Tibial artery (tissue), 4 donors: Measurements from ENCODE around the gene DTX1.

Experiments
- DNase-seq, 2 donors: peaks; one replicate each; pipeline ENCODE4 v3.0.0-alpha.2; 2019
- H3K27ac ChIP-seq, 2 donors: fragments of 200-600 bp; sonication (generic) in 1 of 2; 1 replicate in 1 of 2; 2 replicates in 1 of 2; pipeline ENCODE4 v1.5.1; 2018 to 2019; ENCODE audit warnings: mild to moderate bottlenecking in 1 of 2
- H3K27me3 ChIP-seq, 2 donors: fragments of 200-600 bp; sonication (generic) in 1 of 2; one replicate each; pipeline versions ENCODE4 v1.5.1 to v1.6.0; 2016 to 2019
- H3K36me3 ChIP-seq, 3 donors: fragments of 200-600 bp; sonication (generic) in 2 of 3; one replicate each; pipeline ENCODE4 v1.5.1; 2016 to 2019; ENCODE audit warnings: mild to moderate bottlenecking in 2 of 3
- H3K4me1 ChIP-seq, 4 donors: fragments of 200-600 bp; sonication (generic) in 2 of 4; 1 replicate in 3 of 4; 2 replicates in 1 of 4; pipeline ENCODE4 v1.5.1; 2016 to 2019
- H3K4me3 ChIP-seq, 2 donors: fragments of 200-600 bp; sonication (generic) in 1 of 2; 1 replicate in 1 of 2; 2 replicates in 1 of 2; pipeline ENCODE4 v1.5.1; 2018 to 2019; ENCODE audit warnings: mild to moderate bottlenecking in 2 of 2
- H3K9me3 ChIP-seq, 3 donors: fragments of 200-600 bp; sonication (generic) in 1 of 3; one replicate each; pipeline ENCODE4 v1.5.1; 2016 to 2019
- CTCF ChIP-seq, 2 experiments: fragments of 200-600 bp in 1 of 2; fragments of 450-650 bp in 1 of 2; IDR thresholded peaks; one replicate each; pipeline ENCODE4 v1.5.1; 2017 to 2019; ENCODE audit warnings: antibody characterized with exemption in 2 of 2, mild to moderate bottlenecking in 1 of 2, moderate library complexity in 1 of 2
- intact Hi-C: fragments of 100-400 bp; cut with DNase I; formaldehyde crosslinking; loops from one replicate; pipeline ENCODE4 v1.15.0; 2023; ENCODE audit warnings: low total_unique reads

The DTX1 gene

GRCh38 chr12:113083863-113084435 is 27.4 kb downstream of the DTX1 start:
- no peak overlapping the region for H3K27ac ChIP-seq
- intact Hi-C loops: no loop called here
- H3K27me3 ChIP-seq: peaks cover 0 to 69% of the 10 kb centered on the region in 2 donors
- no peak for DNase-seq
- no peaks in the 10 kb centered on the region for H3K36me3 ChIP-seq
- no peaks in the 10 kb centered on the region for H3K9me3 ChIP-seq
- no peak overlapping the region for H3K4me3 ChIP-seq
- TF ChIP-seq CTCF (IDR thresholded peaks at IDR 0.05): no peak
- no peaks in the 10 kb centered on the region for H3K4me1 ChIP-seq

GRCh38 chr12:113086249-113087164 is 30.0 kb downstream of the DTX1 start:
- no peak for DNase-seq
- no peak overlapping the region for H3K27ac ChIP-seq
- peaks cover 0 to 77% of the 10 kb centered on the region in 2 donors for H3K27me3 ChIP-seq
- no peaks in the 10 kb centered on the region for H3K36me3 ChIP-seq
- intact Hi-C loops: no loop called here
- no peaks in the 10 kb centered on the region for H3K9me3 ChIP-seq
- H3K4me3 ChIP-seq: no peak overlapping the region
- no peaks in the 10 kb centered on the region for H3K4me1 ChIP-seq
- TF ChIP-seq CTCF (IDR thresholded peaks at IDR 0.05): no peak

- no peak for TF ChIP-seq CTCF (IDR thresholded peaks at IDR 0.05)
- H3K27ac ChIP-seq: no peak overlapping the region
- no peak for DNase-seq
Observed at GRCh38 chr12:113087193-113087592, 30.7 kb downstream of the DTX1 start.

GRCh38 chr12:113088037-113088436 is 31.5 kb downstream of the DTX1 start:
- Histone ChIP-seq H3K9me3 (no peaks in the 10 kb centered on the region), H3K27ac (no peak overlapping the region), H3K27me3 (peaks cover 0 to 80% of the 10 kb centered on the region in 2 donors), H3K4me3 (no peak overlapping the region), H3K4me1 (peaks cover 0 to 5% (median 2%) of the 10 kb centered on the region in 4 donors), H3K36me3 (no peaks in the 10 kb centered on the region)
- intact Hi-C loops: no loop called here
- no peak for TF ChIP-seq CTCF (IDR thresholded peaks at IDR 0.05)
- DNase-seq: no peak

More at GRCh38 chr12:113087193-113087592, 30.7 kb downstream of the DTX1 start:
- Histone ChIP-seq H3K4me1 (no peaks in the 10 kb centered on the region), H3K36me3 (no peaks in the 10 kb centered on the region), H3K27me3 (peaks cover 0 to 76% of the 10 kb centered on the region in 2 donors), H3K9me3 (no peaks in the 10 kb centered on the region), H3K4me3 (no peak overlapping the region)
- intact Hi-C loops: no loop called here

- no peaks in the 10 kb centered on the region for H3K36me3 ChIP-seq
- peaks cover 0 to 86% of the 10 kb centered on the region in 2 donors for H3K27me3 ChIP-seq
- no peak for DNase-seq
- H3K4me3 ChIP-seq: no peak overlapping the region
- no peaks in the 10 kb centered on the region for H3K9me3 ChIP-seq
- no peak for TF ChIP-seq CTCF (IDR thresholded peaks at IDR 0.05)
- H3K4me1 ChIP-seq: peaks cover 0 to 7% (median 3%) of the 10 kb centered on the region in 4 donors
- no peak overlapping the region for H3K27ac ChIP-seq
- intact Hi-C loops: no loop called here
Observed at GRCh38 chr12:113088971-113089756, 32.6 kb downstream of the DTX1 start.
